Measurements from ENCODE around the gene D2HGDH. TPM values are rescaled to one million over a fixed set of nuclear protein-coding genes. Genes with fewer than 3 reads are reported as not detected.

The D2HGDH gene
- total RNA-seq, result 7.5 and 10.5 TPM in 2 replicates

DNA sequence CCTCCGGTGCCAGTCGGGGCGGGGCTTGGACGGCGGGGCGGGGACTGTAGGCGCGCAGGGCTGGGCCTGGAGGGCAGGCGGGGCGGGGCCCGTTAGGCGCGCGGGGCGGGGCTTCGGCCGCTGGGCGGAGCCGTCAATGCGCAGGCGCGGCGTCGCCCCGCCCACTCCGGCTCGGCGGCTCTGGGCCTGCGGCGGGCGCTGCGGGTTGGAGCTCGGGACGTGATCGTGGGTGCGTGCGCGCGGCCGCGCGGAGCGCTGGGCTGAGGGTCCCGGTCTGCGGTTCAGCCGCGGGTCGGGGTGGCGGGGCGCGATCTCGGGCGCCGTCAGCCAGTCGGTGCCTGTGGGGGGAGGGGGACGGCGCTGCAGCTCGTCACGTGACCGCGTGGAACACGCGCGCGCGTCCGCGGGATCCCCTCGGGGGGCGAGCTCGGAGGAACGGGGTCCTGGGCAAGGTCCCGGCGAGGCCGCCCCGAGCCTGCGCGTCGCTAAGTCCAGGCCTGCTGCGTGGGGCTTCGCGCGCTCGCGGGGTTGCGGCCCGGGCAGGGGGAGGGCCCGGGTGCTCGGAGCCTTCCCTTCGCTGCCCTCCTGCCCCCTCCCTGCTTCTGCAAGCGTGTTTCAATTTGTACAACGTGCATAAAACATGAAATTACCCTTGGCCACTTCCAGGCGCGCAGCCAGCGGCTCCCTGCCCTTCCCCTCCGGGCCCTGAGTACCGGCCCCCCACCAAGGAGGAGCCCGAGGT is at the start of gene D2HGDH:
Gene D2HGDH (plus strand): TSS at position 164 of the 742 bp plus-strand sequence. CDS start 595 bp downstream, outside the sequence.

DNA sequence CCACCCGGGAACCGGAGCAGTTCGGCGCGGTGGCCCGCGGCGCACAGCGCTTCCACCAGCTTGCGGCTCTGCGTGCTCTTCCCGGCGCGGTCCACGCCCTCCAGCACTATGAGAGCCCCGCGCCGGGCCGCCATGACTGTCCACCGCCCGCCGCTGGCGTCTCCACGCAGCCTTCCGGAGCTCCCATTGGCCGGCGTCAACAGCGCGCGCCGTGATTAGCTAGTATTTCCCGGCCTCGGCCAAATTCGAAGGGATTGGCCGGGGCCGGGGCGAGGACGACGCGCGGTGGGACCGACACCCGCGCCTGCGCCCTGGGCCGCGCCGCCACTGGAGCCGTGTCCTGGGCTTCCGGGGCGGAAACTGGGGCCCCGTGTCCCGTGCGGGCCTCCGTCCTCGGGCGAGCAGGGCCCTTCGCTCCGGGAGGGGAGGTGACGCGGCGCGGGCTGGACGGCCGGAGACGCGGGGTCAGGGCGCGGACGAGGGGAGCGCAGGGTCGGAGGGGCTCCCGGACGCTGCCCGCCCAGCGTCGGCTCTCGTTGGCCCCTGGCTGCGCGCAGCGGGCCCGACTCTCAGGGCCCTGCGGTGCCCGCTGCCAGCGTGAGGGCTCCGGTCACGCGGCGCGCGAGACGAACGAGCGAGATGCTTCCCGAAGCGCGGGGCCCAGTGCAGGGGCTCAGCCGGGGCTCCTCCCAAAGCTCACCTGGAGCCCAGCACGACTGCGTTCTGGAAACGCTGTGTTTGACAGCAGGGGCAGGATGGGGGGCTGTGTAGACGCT is 47.6 kb upstream of the D2HGDH start, which contains the start of gene DTYMK:
Gene DTYMK (minus strand): TSS at position 166 of the 776 bp plus-strand sequence. CDS start 32 bp downstream, at position 134.

DNA sequence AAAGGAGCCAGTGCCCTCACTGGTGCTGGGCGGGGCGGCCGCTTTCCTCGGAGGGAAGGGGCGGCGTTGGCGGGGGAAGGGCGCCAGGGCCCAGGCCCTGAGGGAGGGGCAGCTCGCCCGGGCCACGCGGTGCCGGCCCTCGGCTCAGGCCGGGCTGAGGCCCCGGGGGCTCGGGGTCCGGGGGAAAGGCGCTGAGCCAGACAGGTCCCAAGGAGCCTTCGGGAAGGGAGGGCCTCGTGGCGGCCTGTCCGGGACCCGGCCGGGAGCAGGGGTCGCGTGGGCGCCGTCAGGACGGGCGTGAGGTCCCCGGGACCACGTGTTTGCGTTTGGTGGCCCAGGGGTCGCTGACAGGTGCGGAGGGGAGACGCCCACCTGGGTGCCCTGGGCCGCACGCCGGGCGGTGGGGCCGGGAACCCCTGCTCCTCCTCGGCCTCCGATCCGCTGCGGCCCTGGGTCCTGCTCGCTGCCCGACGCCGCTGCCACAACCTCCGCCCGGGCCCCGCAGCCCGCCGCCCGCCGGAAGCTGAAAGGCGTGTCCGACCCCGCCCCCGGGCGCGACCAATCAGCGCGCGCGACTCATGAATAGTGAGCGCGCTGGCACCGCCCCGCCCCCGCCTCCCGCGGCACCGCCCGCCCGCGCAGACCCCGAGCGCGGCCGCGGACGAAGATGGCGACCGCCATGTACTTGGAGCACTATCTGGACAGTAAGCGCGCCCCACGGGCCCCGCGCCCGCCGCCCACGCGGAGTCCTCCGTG is 32.9 kb upstream of the D2HGDH start, which contains the start of gene ING5:
Gene ING5 (plus strand): TSS at position 641 of the 756 bp plus-strand sequence. CDS start 27 bp downstream, at position 668.

DNA sequence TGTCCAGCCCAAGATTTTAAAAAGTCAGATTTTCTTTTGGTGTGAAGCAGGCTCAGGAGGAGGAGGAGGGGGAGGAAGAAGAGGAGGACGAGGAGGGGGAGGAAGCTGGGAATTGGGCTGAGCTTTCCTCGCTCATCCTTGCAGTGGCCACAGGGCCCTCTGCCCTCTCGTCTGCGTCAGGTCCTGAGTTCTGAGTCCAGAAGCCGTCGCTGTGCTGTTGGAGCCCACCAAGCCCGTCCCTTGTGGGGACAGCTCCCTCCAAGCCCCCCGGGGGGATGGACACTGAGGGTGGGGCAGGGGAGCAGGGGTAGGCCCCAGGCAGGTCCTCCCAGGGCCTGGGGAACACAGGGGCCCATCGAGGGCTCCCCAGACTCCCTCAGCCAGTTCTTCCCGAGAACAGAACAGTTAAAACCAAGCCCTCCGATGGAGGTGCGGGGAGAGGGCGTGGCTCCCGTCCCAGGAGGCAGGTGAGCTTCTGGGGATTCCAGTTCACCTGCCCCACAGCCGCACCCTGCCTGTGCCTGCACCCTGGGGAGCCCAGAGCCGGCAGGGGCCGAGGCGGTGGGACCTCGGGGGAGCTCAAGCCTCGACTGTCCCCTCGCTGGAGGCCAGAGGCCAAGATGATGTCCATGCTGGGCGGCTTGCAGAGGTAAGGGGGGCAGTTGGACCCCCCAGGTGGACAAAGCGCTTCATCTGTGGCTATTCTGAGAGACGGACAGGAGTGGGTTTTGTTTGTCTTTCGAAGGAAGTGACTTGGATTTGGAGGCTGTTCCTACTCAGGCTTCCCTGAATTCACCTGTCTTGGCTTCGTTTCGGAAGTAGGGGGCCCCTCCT is 42.1 kb downstream of the D2HGDH start, which contains the start of gene GAL3ST2:
Gene GAL3ST2 (plus strand): TSS at position 487 of the 834 bp plus-strand sequence. CDS start 134 bp downstream, at position 621.

DNA sequence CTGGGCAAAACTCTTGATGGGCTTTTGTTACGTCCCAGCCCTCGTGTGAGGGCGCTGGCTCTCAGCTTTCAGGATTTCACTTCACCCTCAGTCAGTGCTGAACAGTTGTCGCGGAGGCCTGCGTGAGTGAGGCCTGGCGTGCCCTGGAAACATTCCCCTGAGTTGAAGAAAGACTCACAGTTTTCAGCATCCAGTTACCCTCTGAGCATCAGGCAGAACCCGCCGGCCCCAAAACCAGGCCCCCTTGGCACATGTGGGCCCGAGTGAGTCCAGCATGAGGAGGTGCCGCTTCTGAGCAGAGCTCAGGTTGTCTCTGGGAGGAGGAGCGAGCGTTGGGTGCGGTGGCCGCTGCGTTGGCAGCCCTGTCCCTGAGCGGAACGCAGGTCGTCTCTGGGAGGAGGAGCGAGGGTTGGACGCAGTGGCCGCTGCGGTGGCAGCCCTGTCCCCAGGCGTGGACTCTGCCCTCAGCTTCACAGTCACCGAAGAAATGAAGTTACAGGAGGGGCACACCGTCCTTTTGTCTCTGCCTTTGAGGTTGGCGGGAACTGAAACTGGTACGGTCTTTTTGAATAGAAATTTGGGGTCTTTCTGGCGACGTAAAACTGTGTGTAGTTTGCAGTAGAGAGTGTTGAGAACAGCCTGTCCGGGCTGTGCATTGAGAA is 74.4 kb downstream of the D2HGDH start, which contains the start of gene NEU4:
Gene NEU4 (plus strand): TSS at position 473 of the 662 bp plus-strand sequence. CDS start 5,292 bp downstream, outside the sequence.

Other genes with a start within 250 kb of the D2HGDH start
- gene STK25, start 226.0 kb upstream of the D2HGDH start, total RNA-seq, result 341 and 414 TPM in 2 replicates
- gene BOK, start 175.9 kb upstream of the D2HGDH start, total RNA-seq, result 111 TPM in 2 replicates
- gene THAP4, start 97.5 kb upstream of the D2HGDH start, total RNA-seq, result 55.7 and 56.1 TPM in 2 replicates
- 58.3 and 61.6 TPM in 2 replicates for gene ATG4B, start 96.9 kb upstream of the D2HGDH start, total RNA-seq
- 116 and 134 TPM in 2 replicates for gene DTYMK, start 47.8 kb upstream of the D2HGDH start, total RNA-seq
- 15.9 and 22.1 TPM in 2 replicates for gene ING5, start 32.6 kb upstream of the D2HGDH start, total RNA-seq
- not detected in 2 replicates for gene GAL3ST2, start 42.2 kb downstream of the D2HGDH start, total RNA-seq
- not detected in 2 replicates for gene NEU4, start 74.6 kb downstream of the D2HGDH start, total RNA-seq
- gene PDCD1, start 124.3 kb downstream of the D2HGDH start, total RNA-seq, result not detected in 2 replicates
- not detected in 2 replicates for gene RTP5, start 135.1 kb downstream of the D2HGDH start, total RNA-seq